Measurements from ENCODE around the gene ADCK2. TPM values are rescaled to one million over a fixed set of nuclear protein-coding genes. Genes with fewer than 3 reads are reported as not detected.

Gene ADCK2
- total RNA-seq, 4 donors from 2014 or later = 31.6 to 43.8 (median 37.4) TPM

DNA sequence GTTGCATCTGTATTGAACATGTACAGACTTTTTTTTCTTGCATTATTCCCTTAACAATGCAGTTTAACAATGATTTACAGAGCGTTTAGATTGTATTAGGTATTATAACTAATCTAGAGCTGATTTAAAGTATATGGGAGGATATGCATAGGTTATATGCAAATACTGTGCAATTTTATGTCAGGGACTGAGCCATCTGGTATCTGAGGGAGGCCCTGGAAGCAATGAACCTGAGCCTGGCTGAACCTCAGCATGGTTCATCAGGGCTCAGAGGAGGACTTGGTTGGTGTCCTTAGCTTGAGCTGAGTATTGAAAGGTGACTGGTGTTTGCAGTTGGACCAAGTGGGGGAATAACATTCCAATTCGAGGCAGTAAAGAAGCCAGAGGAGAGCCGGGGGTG lies 4.8 kb downstream of the ADCK2 start:
- H3K36me3 ChIP-seq = peaks cover 0 to 22% (median 7%) of the 10 kb centered on the region in 4 donors
- no peaks in the 10 kb centered on the region for H3K9me3 ChIP-seq
- no peak overlapping the region for H3K4me3 ChIP-seq
- H3K27me3 ChIP-seq = no peaks in the 10 kb centered on the region
- DNase-seq = no peak
- intact Hi-C loops (cut with DNase I; ENCODE audit: low total_unique reads) = no loop called here
- TF ChIP-seq, protein P1, sequence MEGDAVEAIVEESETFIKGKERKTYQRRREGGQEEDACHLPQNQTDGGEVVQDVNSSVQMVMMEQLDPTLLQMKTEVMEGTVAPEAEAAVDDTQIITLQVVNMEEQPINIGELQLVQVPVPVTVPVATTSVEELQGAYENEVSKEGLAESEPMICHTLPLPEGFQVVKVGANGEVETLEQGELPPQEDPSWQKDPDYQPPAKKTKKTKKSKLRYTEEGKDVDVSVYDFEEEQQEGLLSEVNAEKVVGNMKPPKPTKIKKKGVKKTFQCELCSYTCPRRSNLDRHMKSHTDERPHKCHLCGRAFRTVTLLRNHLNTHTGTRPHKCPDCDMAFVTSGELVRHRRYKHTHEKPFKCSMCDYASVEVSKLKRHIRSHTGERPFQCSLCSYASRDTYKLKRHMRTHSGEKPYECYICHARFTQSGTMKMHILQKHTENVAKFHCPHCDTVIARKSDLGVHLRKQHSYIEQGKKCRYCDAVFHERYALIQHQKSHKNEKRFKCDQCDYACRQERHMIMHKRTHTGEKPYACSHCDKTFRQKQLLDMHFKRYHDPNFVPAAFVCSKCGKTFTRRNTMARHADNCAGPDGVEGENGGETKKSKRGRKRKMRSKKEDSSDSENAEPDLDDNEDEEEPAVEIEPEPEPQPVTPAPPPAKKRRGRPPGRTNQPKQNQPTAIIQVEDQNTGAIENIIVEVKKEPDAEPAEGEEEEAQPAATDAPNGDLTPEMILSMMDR (IDR thresholded peaks at IDR 0.05) = no peak
- TF ChIP-seq EP300 (IDR thresholded peaks at IDR 0.05; ENCODE audit: low read depth) = no peak
- no peak for TF ChIP-seq POLR2A (IDR thresholded peaks at IDR 0.05)
- TF ChIP-seq POLR2AphosphoS5 (IDR thresholded peaks at IDR 0.05) = no peak
- WGBS, 2 donors (ENCODE audit: low coverage in 1 of 2) = 78 to 88% methylated on average over 1 to 3 of the region's 3 CpGs
- in situ Hi-C loops (cut with MboI; ENCODE audit: low pct_ligation_motif_present in 1 of 4, low pct_unique_long_range_greater_than_20kb in 1 of 4, low sequenced_read_pairs in 3 of 4) = loop anchor here (25.0 kb wide), 1 partner anchor 335 kb away; the partner anchor contains the start of gene MRPS33 (in 4 of the 4)
- H3K27ac ChIP-seq = no peak overlapping the region
- H3K4me1 ChIP-seq = peaks cover 12 to 30% (median 25%) of the 10 kb centered on the region in 4 donors

DNA sequence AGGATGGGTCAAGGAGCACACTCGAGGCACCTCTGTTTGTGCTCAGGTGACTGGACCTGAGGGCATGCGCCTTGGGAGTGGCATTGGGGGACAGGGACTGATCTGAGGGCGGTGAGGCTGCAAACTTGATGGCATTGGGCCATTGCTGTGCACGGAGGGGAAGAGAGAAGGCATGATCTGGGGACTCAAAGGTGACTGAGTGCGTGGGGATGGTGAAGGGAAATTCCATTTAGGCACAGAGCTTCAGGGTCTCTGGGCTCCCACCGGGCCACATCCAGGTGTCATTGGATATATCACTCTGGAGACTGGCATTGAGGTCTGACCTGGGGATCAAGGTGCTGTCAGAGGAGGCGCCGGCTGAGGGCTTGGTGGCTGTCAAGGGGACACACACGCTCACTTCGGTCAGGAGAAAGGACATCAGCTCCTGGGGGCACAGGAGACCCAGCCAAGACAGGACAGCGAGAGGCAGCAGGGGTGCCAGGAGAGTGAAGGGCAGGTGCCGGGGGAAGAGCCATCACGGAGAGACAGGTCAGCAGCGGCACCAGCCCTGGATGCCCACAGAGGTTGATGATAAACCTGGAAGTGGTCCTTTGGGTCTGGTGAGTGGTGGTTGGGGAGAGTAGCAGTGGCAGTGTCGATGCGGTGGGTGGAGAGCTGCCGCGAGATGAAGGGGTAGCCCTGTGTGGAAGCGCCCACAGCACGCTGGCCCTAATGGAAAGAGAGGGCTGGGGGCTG lies 5.5 kb downstream of the ADCK2 start:
- Histone ChIP-seq H3K27ac (no peak overlapping the region), H3K4me3 (no peak overlapping the region), H3K36me3 (peaks cover 0 to 22% (median 7%) of the 10 kb centered on the region in 4 donors), H3K27me3 (no peaks in the 10 kb centered on the region), H3K9me3 (no peaks in the 10 kb centered on the region), H3K4me1 (peaks cover 12 to 29% (median 24%) of the 10 kb centered on the region in 4 donors)
- WGBS, 2 donors (ENCODE audit: low coverage in 1 of 2) = 94 to 96% methylated on average over 15 to 20 of the region's 20 CpGs
- DNase-seq = no peak
- intact Hi-C loops (cut with DNase I; ENCODE audit: low total_unique reads) (no loop called here), in situ Hi-C loops (cut with MboI; ENCODE audit: low pct_ligation_motif_present in 1 of 4, low pct_unique_long_range_greater_than_20kb in 1 of 4, low sequenced_read_pairs in 3 of 4) (loop anchor here (25.0 kb wide), 1 partner anchor 334 kb away; the partner anchor contains the start of gene MRPS33 (in 4 of the 4))
- TF ChIP-seq EP300 (IDR thresholded peaks at IDR 0.05; ENCODE audit: low read depth) (no peak), POLR2AphosphoS5 (IDR thresholded peaks at IDR 0.05) (no peak), POLR2A (IDR thresholded peaks at IDR 0.05) (no peak)
- TF ChIP-seq, protein P1 (IDR thresholded peaks at IDR 0.05) = no peak

DNA sequence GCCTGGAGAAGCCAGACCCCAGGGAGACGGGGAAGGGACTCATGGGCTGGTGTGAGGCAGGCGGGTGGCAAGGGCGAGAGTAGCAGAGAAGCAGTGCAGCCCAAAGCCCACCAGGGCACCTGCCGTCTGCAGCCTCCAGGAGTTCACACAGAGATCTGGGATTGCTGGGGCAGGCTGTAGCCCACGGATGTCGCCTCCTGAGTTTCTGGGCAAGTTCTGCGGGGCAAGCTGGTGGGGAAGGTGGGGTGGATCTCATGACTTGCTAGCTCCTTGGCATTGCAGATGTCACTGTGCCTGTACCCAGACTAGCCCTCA lies 6.0 kb downstream of the ADCK2 start:
- Histone ChIP-seq H3K9me3 (no peaks in the 10 kb centered on the region), H3K4me1 (peaks cover 12 to 25% (median 21%) of the 10 kb centered on the region in 4 donors), H3K36me3 (peaks cover 0 to 22% (median 7%) of the 10 kb centered on the region in 4 donors), H3K27me3 (no peaks in the 10 kb centered on the region), H3K27ac (no peak overlapping the region), H3K4me3 (no peak overlapping the region)
- TF ChIP-seq, protein P1 (IDR thresholded peaks at IDR 0.05) = no peak
- TF ChIP-seq POLR2A (IDR thresholded peaks at IDR 0.05) (no peak), EP300 (IDR thresholded peaks at IDR 0.05; ENCODE audit: low read depth) (no peak), POLR2AphosphoS5 (IDR thresholded peaks at IDR 0.05) (no peak)
- no peak for DNase-seq
- WGBS, 2 donors (ENCODE audit: low coverage in 1 of 2) = 94% methylated on average over 7 of the region's 7 CpGs; no CpG with 5 or more reads in 1 of the 2 donors
- intact Hi-C loops (cut with DNase I; ENCODE audit: low total_unique reads) = no loop called here
- in situ Hi-C loops (cut with MboI; ENCODE audit: low pct_ligation_motif_present in 1 of 4, low pct_unique_long_range_greater_than_20kb in 1 of 4, low sequenced_read_pairs in 3 of 4) = loop anchor here (25.0 kb wide), 1 partner anchor 334 kb away; the partner anchor contains the start of gene MRPS33 (in 4 of the 4)

DNA sequence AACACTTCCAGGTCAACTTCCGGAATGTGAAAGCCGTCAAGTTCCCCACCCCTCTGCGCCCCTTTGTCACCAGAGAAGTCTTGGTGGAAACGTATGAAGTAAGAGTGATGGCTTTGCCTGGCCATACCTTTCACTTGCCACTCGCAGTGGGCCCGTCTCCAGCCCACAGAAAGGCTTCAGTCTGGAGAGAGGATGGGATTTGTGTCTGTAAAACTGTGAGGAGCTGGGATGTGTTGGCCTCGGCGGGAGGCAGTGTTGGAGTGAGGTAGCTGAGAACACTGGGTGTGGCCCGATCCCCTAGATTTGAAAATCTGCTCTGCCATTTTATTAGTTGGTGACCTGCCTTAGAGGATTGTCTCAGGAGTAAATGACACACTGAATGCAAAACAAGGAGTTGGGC lies 6.4 kb downstream of the ADCK2 start:
- H3K36me3 ChIP-seq = peaks cover 0 to 22% (median 7%) of the 10 kb centered on the region in 4 donors
- intact Hi-C loops (cut with DNase I; ENCODE audit: low total_unique reads) (no loop called here), in situ Hi-C loops (cut with MboI; ENCODE audit: low pct_ligation_motif_present in 1 of 4, low pct_unique_long_range_greater_than_20kb in 1 of 4, low sequenced_read_pairs in 3 of 4) (loop anchor here (25.0 kb wide), 1 partner anchor 333 kb away; the partner anchor contains the start of gene MRPS33 (in 4 of the 4))
- 91 to 92% methylated on average over 4 to 9 of the region's 9 CpGs for WGBS, 2 donors (ENCODE audit: low coverage in 1 of 2)
- no peak for DNase-seq
- H3K4me3 ChIP-seq = no peak overlapping the region
- TF ChIP-seq POLR2AphosphoS5 (IDR thresholded peaks at IDR 0.05) (no peak), EP300 (IDR thresholded peaks at IDR 0.05; ENCODE audit: low read depth) (no peak), POLR2A (IDR thresholded peaks at IDR 0.05) (no peak)
- TF ChIP-seq, protein P1 (IDR thresholded peaks at IDR 0.05) = no peak
- no peaks in the 10 kb centered on the region for H3K9me3 ChIP-seq
- no peak overlapping the region for H3K27ac ChIP-seq
- H3K27me3 ChIP-seq = no peaks in the 10 kb centered on the region
- peaks cover 12 to 21% (median 17%) of the 10 kb centered on the region in 4 donors for H3K4me1 ChIP-seq

Measured in transverse colon (tissue), 4 donors.